Hepatocyte (in vitro differentiated cells): Measurements from ENCODE around the gene CT45A6. TPM values are rescaled to one million over a fixed set of nuclear protein-coding genes. Genes with fewer than 3 reads are reported as not detected.
"Not testable (repeated sequence)": the region's sequence is repeated elsewhere in the genome, so short reads cannot be mapped to it uniquely, and the experiment has no call there.

Experiments used
- DNase-seq: peaks from one replicate; pipeline ENCODE4 v3.0.0-alpha.2; 2016; ENCODE audit warnings: low spot score
- H2AFZ ChIP-seq: fragments of 200-600 bp; sonication (generic); 2 replicates; pipeline ENCODE4 v1.6.0; 2016; ENCODE audit warnings: antibody characterized with exemption, mild to moderate bottlenecking
- H3K27ac ChIP-seq: fragments of 200-600 bp; sonication (generic); 2 replicates; pipeline ENCODE4 v1.5.1; 2016; ENCODE audit warnings: mild to moderate bottlenecking
- H3K27me3 ChIP-seq: fragments of 200-600 bp; sonication (generic); 2 replicates; pipeline ENCODE4 v1.6.1; 2016
- H3K36me3 ChIP-seq: fragments of 200-600 bp; sonication (generic); replicated peaks from 2 replicates; pipeline ENCODE4 v1.5.1; 2016; ENCODE audit warnings: low read depth; ENCODE audit not compliant: insufficient read depth
- H3K4me1 ChIP-seq: fragments of 200-600 bp; sonication (generic); 2 replicates; pipeline ENCODE4 v1.5.1; 2016; ENCODE audit warnings: mild to moderate bottlenecking, moderate library complexity; ENCODE audit not compliant: insufficient read depth
- H3K4me2 ChIP-seq: fragments of 200-600 bp; sonication (generic); 2 replicates; pipeline ENCODE4 v1.6.0; 2016
- H3K4me3 ChIP-seq: fragments of 200-600 bp; sonication (generic); 2 replicates; pipeline ENCODE4 v1.5.1; 2016; ENCODE audit warnings: mild to moderate bottlenecking
- H3K79me2 ChIP-seq: fragments of 200-600 bp; sonication (generic); 2 replicates; pipeline ENCODE4 v1.6.0; 2017; ENCODE audit warnings: mild to moderate bottlenecking
- H3K9me2 ChIP-seq: fragments of 200-600 bp; sonication (generic); replicated peaks from 2 replicates; pipeline ENCODE4 v1.6.0; 2017; ENCODE audit warnings: mild to moderate bottlenecking; ENCODE audit not compliant: insufficient read depth
- H3K9me3 ChIP-seq: fragments of 200-600 bp; sonication (generic); 2 replicates; pipeline ENCODE4 v1.5.1; 2016; ENCODE audit warnings: low read depth, mild to moderate bottlenecking
- H4K20me1 ChIP-seq: fragments of 200-600 bp; sonication (generic); 2 replicates; pipeline ENCODE4 v1.6.0; 2016; ENCODE audit warnings: mild to moderate bottlenecking; ENCODE audit not compliant: insufficient read depth, poor library complexity, severe bottlenecking
- WGBS: methylation state at CpG from one replicate; pipeline ENCODE4 v1.1.6; 2016; ENCODE audit warnings: low lambda C conversion rate; ENCODE audit errors: missing lambda C conversion rate; 5-methylcytosine and 5-hydroxymethylcytosine counted together
- polyA plus RNA-seq: library from polyadenylated mRNA; unstranded; fragments of >200 nt; fragmentation: Nextera tagmentation; extraction: Ambion mirVana; gene quantifications from 2 replicates; pipeline ENCODE4 v1.2.1, GENCODE V29; 2016
- total RNA-seq: library from RNA; depleted of rRNA; stranded (reverse); fragments of >200 nt; gene quantifications from 2 replicates; pipeline ENCODE4 v1.2.3, GENCODE V29; 2014

CT45A6 gene, protein sequence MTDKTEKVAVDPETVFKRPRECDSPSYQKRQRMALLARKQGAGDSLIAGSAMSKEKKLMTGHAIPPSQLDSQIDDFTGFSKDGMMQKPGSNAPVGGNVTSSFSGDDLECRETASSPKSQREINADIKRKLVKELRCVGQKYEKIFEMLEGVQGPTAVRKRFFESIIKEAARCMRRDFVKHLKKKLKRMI
- not detected in 2 replicates for total RNA-seq
- not detected in 2 replicates for polyA plus RNA-seq

DNA sequence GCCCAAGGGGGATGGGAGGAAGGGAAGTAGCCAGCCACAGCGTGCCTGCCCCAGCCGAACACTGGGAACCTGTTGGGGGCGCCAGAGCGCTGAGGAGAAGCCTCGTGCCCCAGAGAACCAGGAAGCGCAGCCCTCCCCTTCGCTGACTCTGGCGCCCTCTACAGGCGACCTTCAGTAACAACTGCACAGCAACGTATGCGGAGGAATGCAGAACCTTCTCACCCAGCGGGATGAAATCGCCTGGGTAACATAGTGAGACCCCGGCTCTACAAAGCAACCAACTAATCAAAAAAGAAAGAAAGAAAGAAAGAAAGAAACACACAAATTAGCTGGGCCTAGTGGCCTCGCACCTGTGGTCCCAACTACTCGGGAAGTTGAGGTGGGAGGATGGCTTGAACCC lies at the start of gene CT45A6:
TSS of gene CT45A6 (minus strand) at position 101 of the 400 bp plus-strand sequence. CDS start 3,794 bp downstream, outside the sequence.
- not testable (repeated sequence) for H3K9me2 ChIP-seq, H2AFZ ChIP-seq, H3K79me2 ChIP-seq, H3K4me2 ChIP-seq, H4K20me1 ChIP-seq, DNase-seq, H3K36me3 ChIP-seq, H3K27me3 ChIP-seq, H3K4me3 ChIP-seq, H3K4me1 ChIP-seq, H3K27ac ChIP-seq, H3K9me3 ChIP-seq
- WGBS = no CpG with 5 or more reads among the region's 16 CpGs

DNA sequence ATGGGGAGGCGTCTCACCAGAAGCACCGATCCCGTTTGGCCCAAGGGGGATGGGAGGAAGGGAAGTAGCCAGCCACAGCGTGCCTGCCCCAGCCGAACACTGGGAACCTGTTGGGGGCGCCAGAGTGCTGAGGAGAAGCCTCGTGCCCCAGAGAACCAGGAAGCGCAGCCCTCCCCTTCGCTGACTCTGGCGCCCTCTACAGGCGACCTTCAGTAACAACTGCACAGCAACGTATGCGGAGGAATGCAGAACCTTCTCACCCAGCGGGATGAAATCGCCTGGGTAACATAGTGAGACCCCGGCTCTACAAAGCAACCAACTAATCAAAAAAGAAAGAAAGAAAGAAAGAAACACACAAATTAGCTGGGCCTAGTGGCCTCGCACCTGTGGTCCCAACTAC lies 34.6 kb upstream of the CT45A6 start, which contains the start of gene CT45A7:
TSS of gene CT45A7 (minus strand) at position 101 of the 400 bp plus-strand sequence. CDS start 3,747 bp downstream, outside the sequence.
- H3K27me3 ChIP-seq, H3K36me3 ChIP-seq, H3K4me3 ChIP-seq, H3K4me2 ChIP-seq, DNase-seq, H3K9me3 ChIP-seq, H3K9me2 ChIP-seq, H3K79me2 ChIP-seq, H4K20me1 ChIP-seq, H2AFZ ChIP-seq, H3K4me1 ChIP-seq, H3K27ac ChIP-seq: not testable (repeated sequence)
- WGBS = no CpG with 5 or more reads among the region's 17 CpGs

DNA sequence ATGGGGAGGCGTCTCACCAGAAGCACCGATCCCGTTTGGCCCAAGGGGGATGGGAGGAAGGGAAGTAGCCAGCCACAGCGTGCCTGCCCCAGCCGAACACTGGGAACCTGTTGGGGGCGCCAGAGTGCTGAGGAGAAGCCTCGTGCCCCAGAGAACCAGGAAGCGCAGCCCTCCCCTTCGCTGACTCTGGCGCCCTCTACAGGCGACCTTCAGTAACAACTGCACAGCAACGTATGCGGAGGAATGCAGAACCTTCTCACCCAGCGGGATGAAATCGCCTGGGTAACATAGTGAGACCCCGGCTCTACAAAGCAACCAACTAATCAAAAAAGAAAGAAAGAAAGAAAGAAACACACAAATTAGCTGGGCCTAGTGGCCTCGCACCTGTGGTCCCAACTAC lies 17.3 kb upstream of the CT45A6 start, which contains the start of gene CT45A2:
TSS of gene CT45A2 (minus strand) at position 101 of the 400 bp plus-strand sequence. CDS start 3,747 bp downstream, outside the sequence.
- H2AFZ ChIP-seq, H4K20me1 ChIP-seq, H3K79me2 ChIP-seq, H3K4me3 ChIP-seq, H3K27ac ChIP-seq, H3K27me3 ChIP-seq, H3K9me2 ChIP-seq, H3K36me3 ChIP-seq, H3K4me2 ChIP-seq, H3K9me3 ChIP-seq, H3K4me1 ChIP-seq, DNase-seq: not testable (repeated sequence)
- no CpG with 5 or more reads among the region's 17 CpGs for WGBS

DNA sequence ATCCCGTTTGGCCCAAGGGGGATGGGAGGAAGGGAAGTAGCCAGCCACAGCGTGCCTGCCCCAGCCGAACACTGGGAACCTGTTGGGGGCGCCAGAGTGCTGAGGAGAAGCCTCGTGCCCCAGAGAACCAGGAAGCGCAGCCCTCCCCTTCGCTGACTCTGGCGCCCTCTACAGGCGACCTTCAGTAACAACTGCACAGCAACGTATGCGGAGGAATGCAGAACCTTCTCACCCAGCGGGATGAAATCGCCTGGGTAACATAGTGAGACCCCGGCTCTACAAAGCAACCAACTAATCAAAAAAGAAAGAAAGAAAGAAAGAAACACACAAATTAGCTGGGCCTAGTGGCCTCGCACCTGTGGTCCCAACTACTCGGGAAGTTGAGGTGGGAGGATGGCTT lies 17.2 kb downstream of the CT45A6 start, which contains the start of gene CT45A5:
TSS of gene CT45A5 (minus strand) at position 101 of the 400 bp plus-strand sequence. CDS start 3,774 bp downstream, outside the sequence.
- not testable (repeated sequence) for H3K9me3 ChIP-seq, H4K20me1 ChIP-seq, H3K36me3 ChIP-seq, H3K27ac ChIP-seq, H3K27me3 ChIP-seq, H3K4me2 ChIP-seq, H2AFZ ChIP-seq, H3K79me2 ChIP-seq, H3K9me2 ChIP-seq, DNase-seq, H3K4me3 ChIP-seq, H3K4me1 ChIP-seq
- WGBS = no CpG with 5 or more reads among the region's 16 CpGs

DNA sequence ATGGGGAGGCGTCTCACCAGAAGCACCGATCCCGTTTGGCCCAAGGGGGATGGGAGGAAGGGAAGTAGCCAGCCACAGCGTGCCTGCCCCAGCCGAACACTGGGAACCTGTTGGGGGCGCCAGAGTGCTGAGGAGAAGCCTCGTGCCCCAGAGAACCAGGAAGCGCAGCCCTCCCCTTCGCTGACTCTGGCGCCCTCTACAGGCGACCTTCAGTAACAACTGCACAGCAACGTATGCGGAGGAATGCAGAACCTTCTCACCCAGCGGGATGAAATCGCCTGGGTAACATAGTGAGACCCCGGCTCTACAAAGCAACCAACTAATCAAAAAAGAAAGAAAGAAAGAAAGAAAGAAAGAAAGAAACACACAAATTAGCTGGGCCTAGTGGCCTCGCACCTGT lies 34.5 kb downstream of the CT45A6 start, which contains the start of gene CT45A3:
TSS of gene CT45A3 (minus strand) at position 101 of the 400 bp plus-strand sequence. CDS start 3,747 bp downstream, outside the sequence.
- H3K79me2 ChIP-seq, DNase-seq, H3K4me2 ChIP-seq, H3K27me3 ChIP-seq, H3K9me3 ChIP-seq, H3K4me1 ChIP-seq, H2AFZ ChIP-seq, H4K20me1 ChIP-seq, H3K27ac ChIP-seq, H3K4me3 ChIP-seq, H3K36me3 ChIP-seq, H3K9me2 ChIP-seq: not testable (repeated sequence)
- WGBS = no CpG with 5 or more reads among the region's 17 CpGs

DNA sequence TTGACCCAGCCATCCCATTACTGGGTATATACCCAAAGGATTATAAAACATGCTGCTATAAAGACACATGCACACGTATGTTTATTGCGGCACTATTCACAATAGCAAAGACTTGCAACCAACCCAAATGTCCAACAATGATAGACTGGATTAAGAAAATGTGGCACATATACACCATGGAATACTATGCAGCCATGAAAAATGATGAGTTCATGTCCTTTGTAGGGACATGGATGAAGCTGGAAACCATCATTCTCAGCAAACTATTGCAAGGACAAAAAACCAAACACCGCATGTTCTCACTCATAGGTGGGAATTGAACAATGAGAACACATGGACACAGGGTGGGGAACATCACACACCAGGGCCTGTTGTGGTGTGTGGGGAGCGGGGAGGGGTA lies 57.8 kb downstream of the CT45A6 start:
- not testable (repeated sequence) for H3K27ac ChIP-seq, H2AFZ ChIP-seq, H3K4me1 ChIP-seq, H3K4me3 ChIP-seq, H4K20me1 ChIP-seq, H3K9me2 ChIP-seq, DNase-seq, H3K79me2 ChIP-seq, H3K27me3 ChIP-seq, H3K36me3 ChIP-seq, H3K9me3 ChIP-seq, H3K4me2 ChIP-seq
- 81% methylated on average over 4 of the region's 4 CpGs for WGBS

Other genes starting within 250 kb of the CT45A6 start
- gene CT45A1, start 89.1 kb downstream of the CT45A6 start, total RNA-seq = not detected in 2 replicates
- not detected in 2 replicates for gene CT45A1, start 89.1 kb downstream of the CT45A6 start, polyA plus RNA-seq
- not detected in 2 replicates for gene CT45A3, start 34.6 kb downstream of the CT45A6 start, total RNA-seq
- not detected in 2 replicates for gene CT45A3, start 34.6 kb downstream of the CT45A6 start, polyA plus RNA-seq
- gene CT45A5, start 17.3 kb downstream of the CT45A6 start, total RNA-seq = not detected in 2 replicates
- gene CT45A5, start 17.3 kb downstream of the CT45A6 start, polyA plus RNA-seq = not detected in 2 replicates
- not detected in 2 replicates for gene CT45A2, start 17.2 kb upstream of the CT45A6 start, total RNA-seq
- not detected in 2 replicates for gene CT45A2, start 17.2 kb upstream of the CT45A6 start, polyA plus RNA-seq
- gene CT45A7, start 34.5 kb upstream of the CT45A6 start, total RNA-seq = not detected in 2 replicates
- gene CT45A7, start 34.5 kb upstream of the CT45A6 start, polyA plus RNA-seq = not detected in 2 replicates
- not detected in 2 replicates for gene CT45A8, start 51.8 kb upstream of the CT45A6 start, total RNA-seq
- not detected in 2 replicates for gene CT45A8, start 51.8 kb upstream of the CT45A6 start, polyA plus RNA-seq
- gene CT45A9, start 69.0 kb upstream of the CT45A6 start, total RNA-seq = not detected in 2 replicates
- gene CT45A9, start 69.0 kb upstream of the CT45A6 start, polyA plus RNA-seq = not detected in 2 replicates
- gene CT45A10, start 90.7 kb upstream of the CT45A6 start, total RNA-seq = not detected in 2 replicates
- not detected in 2 replicates for gene CT45A10, start 90.7 kb upstream of the CT45A6 start, polyA plus RNA-seq
- not detected in 2 replicates for gene SAGE1, start 90.9 kb upstream of the CT45A6 start, total RNA-seq
- gene SAGE1, start 90.9 kb upstream of the CT45A6 start, polyA plus RNA-seq = not detected in 2 replicates
- gene MMGT1, start 171.2 kb upstream of the CT45A6 start, total RNA-seq = 20.7 and 25.1 TPM in 2 replicates
- gene MMGT1, start 171.2 kb upstream of the CT45A6 start, polyA plus RNA-seq = 10.2 and 11.9 TPM in 2 replicates
- 12.8 and 21.6 TPM in 2 replicates for gene SLC9A6, start 182.6 kb upstream of the CT45A6 start, total RNA-seq
- 9.6 and 11.2 TPM in 2 replicates for gene SLC9A6, start 182.6 kb upstream of the CT45A6 start, polyA plus RNA-seq